Measurements from ENCODE around the gene PRR5L.

PRR5L gene

DNA sequence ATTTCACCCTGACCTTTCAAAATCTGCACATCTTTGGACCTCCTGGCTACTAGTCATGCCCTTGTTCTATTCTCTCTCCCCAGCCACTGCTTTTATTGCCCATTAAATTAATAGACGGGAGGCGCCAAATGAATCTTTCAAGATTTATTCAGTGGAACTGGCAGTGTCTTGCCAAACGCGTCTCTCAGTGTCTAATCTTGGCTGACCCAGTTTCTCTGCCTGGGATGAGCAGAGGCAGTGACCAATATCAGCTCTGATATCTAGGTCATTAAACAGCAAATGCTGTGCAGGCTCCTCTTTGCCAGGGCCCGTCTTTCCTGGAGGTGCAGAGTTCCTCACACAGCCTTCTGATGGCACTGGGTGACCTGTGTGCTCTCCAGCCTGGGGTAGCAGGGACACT is 140.0 kb downstream of the PRR5L start:
- DNase-seq (ENCODE audit: low spot score), result no peak

DNA sequence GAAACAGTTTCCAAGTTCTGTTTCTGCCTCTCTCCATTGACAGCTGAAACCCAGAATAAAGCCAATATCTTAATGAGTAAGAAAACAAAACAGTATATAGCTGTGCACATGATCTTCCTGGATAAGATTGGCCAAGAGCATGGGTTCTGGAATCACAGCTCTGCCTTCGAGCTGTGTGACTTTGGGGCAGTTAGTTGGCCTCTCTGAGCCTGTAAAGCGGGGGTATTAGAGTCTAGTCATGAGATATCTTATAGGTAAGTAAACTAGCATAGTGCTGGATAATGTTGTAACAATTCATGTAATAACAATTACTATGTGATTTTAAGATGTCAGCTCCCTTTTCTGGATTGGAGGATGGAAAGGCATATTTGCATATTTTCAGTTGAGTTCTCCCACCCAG is 140.5 kb downstream of the PRR5L start:
- no peak for DNase-seq (ENCODE audit: low spot score)

DNA sequence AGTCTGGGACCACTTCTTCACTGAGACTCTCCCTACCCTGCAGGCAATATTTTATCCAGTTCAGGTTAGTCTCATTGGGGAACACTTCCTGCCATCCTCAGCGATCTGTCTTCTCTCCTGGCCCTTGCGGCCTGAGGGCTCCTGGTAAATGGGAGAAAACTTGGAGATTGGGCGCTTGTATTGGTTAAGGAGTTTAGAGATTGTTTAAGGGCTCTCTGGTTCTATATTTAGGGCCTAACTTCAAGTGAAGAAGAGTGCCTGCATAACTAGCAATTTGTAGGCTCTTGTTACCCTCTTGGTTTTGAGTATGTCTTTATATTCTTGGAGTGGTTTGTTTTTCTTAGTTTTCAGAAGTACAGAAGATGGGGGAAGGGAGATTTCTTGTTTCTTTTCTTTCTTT is 141.3 kb downstream of the PRR5L start:
- DNase-seq (ENCODE audit: low spot score), result no peak

DNA sequence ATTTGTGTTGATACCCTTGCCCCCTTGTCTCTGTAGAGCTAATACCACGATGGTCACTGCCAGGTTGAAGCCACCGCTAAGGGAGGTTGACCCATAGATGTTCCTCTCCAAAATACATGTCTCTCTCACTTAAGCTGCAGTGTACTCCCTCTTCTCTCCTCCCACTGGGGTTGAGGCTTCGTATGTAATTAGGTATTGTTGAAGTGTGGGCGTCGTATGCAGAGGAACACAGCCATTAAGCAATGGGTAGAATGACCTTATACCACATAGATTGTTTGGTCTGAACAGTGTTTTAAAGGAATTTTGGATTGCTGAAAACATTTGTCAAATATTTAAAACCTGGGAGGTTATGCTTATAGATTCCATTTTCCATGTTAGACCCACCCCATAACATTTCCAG is 142.0 kb downstream of the PRR5L start:
- DNase-seq (ENCODE audit: low spot score), result no peak

DNA sequence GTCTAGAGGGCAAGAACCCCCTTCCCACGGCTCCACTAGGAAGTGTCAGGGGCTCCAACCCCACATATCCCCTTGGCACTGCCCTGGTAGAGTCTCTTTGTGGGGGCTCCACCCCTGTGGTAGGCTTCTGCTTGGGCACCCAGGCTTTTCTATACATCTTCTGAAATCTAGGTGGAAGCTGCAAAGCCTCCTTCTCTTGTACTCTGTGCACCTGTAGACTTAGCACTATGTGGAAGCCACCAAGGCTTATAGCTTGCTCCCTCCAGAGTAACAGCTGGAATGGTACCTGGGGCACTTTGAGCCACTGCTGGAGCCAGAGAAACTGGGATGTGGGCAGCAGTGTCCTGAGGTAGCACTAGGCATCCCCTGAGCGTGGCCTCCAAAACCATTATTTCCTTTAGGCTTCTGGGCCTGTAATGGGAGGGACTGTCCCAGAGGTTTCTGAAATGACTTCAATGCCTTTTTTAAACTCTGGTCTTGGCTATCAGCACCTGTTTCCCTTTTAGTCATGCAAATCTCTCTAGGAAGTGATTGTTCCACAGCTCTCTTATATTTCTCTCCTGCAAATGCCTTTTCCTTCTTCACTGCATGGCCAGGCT is 145.6 kb downstream of the PRR5L start:
- no peak for DNase-seq (ENCODE audit: low spot score)

DNA sequence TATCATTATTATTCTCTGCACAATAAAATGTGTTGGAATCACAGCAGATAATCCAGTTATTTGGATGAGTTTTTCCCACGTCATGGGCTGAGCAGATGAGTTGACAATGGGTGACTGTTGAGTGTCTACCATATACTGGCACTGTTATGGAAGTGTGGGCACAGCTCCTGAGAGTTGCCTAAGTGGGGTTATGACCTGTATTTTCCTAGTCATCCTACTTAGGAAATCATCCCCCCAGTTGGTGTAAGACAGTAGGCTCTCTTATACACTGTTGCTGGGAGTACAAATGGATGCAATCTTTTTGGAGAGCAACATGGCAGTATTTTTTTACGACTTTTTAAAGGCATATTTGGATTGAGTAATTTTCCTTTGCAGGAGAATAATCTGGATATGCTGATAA is 147.6 kb downstream of the PRR5L start:
- DNase-seq (ENCODE audit: low spot score), result no peak

DNA sequence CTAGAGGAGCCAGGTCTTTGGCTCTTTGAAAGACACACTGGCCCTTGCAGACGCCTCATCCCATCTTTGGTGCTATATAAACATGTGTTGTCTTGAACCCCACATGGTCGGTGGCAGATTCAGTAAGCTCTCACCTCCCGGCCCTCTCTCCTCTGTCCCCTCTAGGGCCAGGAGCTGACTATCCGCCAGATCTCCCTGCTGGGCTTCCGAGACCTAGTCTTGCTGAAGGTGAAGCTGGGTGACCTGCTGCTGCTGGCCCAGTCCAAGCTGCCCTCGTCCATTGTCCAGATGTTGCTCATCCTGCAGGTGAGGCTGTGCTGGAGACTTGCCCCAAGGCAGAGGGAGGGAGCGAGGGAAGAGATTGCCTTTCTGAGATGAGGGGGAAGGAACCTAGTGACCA is 150.0 kb downstream of the PRR5L start:
- no peak for DNase-seq (ENCODE audit: low spot score)

DNA sequence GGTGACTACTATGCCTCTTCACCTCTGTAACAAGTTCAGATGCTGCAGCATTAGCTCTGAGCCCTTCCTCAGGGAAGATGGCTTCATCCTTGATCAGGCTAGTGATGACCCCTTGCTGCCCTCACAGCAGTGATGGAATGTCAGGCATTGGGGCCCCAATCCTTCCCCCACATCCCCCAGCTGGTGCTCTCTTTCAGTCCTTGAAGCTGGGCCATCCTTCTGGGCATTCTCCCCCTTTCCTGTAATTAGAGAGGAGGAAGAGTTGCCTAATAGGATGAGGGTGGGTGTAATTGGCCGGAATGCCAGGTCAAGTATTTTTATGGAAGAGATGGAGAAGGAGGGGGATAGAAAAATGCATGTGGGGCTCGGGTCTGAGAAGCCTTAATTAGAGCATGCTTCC is 151.4 kb downstream of the PRR5L start:
- no peak for DNase-seq (ENCODE audit: low spot score)

DNA sequence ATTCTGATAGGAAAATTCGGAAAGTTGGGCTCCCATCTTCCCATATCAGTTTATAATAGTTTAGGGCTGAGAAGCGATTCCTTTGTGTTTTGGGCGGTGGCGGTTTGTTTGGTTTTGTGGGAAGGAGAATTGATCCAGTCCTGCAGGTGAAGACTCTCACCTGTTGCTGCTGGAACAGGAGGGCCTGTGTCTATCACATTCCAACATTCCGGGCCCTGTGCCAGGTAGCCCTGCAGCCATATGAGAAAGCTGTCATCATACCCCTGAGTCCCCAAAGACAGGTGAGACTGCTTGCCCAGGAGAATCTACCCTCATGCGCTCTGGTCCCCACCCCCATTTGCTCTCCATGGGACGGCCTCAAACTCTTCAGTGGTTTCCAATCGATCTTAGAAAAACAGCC is 151.9 kb downstream of the PRR5L start:
- DNase-seq (ENCODE audit: low spot score), result no peak

DNA sequence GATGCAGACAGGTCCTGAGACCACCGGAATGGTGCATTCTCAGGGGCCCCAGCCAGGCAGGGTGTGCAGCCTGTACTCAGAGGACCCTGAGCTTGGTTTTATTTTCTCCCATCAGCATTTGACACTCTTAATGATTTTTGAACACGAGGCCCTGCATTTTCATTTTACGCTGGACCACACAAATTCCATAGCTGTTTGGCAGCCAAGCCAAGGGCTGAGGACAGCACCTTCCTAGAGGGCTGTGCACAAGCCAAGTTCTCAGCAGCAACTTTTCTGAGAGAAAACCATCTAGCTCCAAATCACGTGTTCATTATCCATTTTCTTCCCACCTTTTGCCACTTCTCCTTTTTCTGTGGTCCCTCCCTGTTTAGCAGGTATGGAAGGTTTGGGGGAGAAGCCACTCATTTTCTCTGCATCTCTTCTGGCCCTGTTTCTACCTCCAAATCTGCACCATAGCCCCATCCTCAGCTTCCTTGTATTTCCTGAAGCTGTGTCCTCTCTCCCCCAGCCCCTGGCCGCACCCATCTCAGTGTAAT is 153.5 kb downstream of the PRR5L start:
- no peak for DNase-seq (ENCODE audit: low spot score)

DNA sequence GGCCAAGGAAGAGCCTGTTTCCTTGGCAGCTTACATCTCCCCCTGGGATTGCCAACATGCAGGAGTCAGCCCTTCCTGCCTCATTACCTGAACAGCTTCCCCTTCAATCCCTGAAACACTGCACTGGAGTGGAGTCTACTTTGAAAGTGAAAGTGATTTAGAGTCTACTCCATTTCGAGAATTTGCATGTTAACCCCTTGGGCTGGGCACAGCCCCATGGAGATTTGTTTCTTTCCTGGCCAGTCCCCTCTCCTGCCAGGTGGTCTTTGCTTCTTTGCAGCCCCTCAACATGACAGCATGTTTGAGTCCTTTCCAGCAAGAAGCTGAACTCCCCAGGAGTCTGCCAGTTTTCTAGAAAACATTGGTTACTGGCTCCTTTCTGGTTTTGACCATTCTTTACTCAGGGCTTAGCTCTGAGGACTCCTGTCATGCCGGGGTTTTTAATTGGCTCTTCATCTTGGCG is 154.1 kb downstream of the PRR5L start:
- DNase-seq (ENCODE audit: low spot score), result no peak

DNA sequence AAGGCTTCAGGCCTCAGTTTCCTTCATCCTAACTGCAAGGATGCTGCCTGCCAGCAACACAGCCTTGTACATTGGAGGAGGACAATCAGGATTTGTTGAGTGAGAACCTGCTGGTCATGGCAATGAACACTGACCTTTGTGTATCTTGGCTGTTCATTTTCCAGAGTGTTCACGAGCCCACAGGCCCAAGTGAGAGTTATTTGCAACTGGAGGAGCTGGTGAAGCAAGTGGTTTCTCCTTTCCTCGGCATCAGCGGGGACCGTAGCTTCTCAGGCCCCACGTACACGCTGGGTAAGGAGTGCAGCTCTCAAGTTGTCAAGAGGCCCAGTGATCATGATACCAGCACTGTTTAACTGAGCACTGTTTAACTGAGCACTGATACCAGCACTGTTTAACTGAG is 155.0 kb downstream of the PRR5L start:
- DNase-seq (ENCODE audit: low spot score), result no peak

DNA sequence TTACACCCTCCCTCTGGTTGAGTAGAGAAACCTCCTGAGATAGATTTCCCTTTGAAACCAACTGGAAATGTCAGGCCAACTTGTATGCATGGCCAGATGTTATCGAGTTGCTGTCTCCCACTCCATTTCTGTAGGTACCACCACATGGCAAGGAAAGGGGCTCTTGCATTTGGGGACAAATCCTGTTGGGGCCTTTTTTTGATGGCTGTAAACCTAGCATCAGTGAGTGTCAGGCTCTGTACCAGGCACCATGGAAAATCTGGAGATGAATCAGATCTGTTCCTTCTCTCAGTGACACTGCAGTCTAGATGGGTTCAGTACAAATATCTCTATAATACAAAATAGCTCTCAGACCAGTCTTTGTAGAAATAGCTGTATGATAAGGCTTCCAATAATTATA is 155.6 kb downstream of the PRR5L start:
- no peak for DNase-seq (ENCODE audit: low spot score)

DNA sequence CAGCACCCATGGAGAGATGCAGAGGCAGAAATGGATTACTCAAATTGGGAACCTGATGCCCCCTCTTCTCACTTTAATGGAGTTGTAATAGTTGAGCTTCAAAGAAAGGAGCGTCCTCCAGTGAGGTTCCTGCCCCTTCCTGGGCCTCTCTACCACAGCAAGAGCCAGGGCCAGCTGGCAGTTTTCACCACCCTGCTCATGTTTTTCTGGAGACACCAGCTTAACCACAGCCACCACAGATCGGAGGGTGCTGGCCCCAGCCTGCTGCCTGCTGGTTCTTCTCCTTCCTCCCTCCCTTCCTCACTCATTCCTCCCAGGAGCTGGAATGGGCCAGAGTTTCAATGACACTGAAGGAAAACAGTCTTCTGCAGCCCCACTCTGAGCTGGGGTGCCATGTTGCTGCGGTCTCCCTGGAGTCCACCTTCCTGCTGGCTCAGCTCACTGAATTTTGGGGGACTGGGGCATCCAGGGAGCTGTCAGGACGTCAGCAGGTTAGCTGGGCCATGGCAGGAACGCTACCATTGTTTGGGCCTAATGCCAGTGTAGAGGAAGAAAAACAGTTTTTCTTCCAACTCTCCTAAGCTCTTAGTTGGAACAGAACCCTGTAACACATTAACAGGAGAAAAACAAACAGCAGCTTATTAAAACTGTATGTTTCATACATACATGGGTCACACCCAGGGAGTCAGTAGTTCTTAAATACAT is 156.3 kb downstream of the PRR5L start:
- DNase-seq (ENCODE audit: low spot score), result no peak

DNA sequence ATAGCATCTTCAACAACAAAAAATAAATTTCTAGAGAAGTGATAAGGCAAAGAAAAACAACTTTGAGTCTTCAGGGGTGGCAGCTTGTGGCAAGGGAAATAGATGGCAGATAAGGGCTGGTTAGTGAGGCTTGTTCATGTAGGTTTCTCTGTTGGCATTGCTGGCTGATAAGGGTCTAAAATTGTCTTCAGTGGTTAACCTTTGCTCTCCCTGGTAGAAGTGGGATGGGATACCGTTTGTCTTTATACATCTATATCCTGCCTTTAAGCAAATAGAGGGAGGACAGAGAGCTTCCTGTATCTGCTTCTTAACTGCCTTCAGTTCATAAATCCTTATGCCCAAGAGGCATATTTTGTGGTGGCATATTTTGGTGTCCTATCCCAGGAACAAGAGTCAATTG is 156.9 kb downstream of the PRR5L start:
- DNase-seq (ENCODE audit: low spot score), result peak; percentile 27

DNA sequence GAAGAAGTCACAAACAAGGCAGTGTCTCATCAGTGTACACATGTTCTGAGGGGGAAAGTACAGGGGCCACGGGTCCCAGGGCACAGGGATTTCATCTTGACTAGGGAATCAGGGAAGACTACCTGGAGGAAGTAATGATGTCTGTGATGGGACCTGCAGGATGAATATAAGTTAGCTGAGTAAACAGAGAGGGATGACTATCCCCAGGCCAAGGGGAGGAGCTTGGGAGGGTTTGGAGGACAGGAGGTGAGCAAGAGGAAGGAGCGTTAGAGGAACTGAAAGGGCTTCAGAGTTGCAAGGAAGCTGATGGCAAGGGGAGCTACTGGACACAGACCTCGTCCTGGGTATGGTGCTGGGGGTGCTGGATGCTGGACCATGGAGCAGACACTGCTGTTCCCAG is 157.6 kb downstream of the PRR5L start:
- DNase-seq (ENCODE audit: low spot score), result no peak

DNA sequence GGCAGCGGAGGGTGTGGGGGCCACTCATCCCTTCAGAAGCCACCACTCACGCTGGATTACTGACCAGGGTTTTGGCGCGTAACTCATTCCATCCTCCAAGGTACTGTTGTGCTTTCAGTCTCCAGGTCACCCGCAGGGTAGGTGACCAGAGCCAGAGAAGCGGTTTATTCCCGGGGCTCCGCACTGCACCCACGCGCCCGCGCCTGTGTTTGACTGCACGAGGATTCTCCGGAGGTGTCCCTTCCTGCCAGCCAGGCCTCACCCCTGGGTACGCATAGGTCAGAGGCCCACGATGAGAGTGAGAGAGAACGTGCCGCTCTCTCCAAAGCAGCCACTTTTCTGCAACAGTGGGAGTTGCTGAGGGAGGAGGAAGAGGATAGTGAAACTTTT is 158.5 kb downstream of the PRR5L start:
- DNase-seq (ENCODE audit: low spot score), result no peak

DNA sequence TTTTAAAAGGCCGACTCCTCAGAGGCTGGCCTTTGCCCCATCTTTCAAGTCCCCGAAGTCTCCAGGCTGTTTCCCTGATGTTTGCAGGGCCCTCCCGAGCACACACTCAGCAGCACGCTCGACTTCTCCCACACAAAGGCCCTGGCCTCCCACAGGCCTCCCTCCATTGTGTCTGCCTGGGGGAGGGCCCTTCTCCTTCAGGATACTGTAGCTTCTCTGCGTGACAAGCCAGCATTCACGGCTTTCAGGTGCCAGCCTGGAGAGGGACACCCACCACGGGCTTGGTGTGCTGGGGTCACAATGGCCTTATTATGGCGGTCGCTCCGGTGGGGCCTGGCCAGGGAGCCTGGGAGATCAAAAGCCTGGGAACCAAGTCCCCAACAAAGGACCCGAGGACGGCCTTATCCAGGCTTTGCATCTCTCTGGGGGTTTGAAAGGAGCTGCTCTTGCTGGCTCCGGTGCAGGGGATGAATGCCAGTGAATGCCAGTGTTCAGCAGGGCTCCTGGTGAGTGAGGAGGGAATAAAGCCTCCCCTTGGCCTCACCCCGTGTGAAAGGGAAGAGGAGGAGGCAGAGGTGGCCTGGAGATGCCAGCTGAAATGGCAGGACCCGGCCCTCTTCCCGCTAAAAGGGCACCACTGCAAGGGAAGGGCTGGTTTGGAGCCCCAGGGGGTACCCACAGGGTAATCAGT is 159.0 kb downstream of the PRR5L start:
- no peak for DNase-seq (ENCODE audit: low spot score)

DNA sequence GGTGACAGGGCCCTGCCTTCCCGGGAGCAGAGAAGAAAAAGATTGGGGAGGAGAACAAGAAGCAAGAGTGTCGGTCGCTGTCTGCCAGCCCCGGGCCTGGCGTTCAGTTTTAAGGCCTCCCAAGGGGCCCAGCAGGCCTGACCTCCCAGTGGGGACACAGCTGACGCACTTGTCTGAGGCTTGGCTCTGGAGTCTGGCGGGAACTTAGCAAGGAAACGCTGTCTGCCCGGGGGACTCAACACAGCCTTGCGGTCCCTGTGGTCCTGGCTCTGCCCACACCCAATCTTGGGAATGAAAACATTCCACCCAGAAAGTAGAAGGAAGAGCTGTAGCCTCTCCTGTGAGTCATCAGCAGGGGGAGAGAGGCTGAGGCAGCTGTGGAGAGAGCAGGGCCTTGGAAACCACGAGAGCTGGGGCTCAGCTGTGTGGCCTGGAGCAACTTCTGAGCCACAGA is 159.6 kb downstream of the PRR5L start:
- DNase-seq (ENCODE audit: low spot score), result peak; percentile 58

DNA sequence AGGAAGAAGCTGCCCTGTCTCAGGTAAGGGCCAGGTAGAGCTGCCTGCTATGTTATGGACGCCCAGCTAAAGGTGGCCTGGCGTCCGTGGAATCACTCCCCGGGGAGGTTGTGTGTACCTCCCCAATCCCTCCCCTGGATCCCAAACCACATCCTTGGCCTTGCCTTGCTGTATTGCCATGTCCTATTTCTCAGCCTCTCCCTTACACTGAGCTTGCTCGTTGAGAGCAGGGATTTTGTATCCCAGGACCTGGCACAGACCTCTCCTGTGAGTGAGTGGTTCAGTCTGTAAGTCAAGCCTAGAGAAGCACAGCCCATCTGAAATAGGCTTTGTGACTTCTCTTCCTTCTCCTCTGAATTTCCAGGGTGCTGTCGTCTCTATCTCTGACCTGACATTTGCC is 160.1 kb downstream of the PRR5L start:
- DNase-seq (ENCODE audit: low spot score), result no peak

DNA sequence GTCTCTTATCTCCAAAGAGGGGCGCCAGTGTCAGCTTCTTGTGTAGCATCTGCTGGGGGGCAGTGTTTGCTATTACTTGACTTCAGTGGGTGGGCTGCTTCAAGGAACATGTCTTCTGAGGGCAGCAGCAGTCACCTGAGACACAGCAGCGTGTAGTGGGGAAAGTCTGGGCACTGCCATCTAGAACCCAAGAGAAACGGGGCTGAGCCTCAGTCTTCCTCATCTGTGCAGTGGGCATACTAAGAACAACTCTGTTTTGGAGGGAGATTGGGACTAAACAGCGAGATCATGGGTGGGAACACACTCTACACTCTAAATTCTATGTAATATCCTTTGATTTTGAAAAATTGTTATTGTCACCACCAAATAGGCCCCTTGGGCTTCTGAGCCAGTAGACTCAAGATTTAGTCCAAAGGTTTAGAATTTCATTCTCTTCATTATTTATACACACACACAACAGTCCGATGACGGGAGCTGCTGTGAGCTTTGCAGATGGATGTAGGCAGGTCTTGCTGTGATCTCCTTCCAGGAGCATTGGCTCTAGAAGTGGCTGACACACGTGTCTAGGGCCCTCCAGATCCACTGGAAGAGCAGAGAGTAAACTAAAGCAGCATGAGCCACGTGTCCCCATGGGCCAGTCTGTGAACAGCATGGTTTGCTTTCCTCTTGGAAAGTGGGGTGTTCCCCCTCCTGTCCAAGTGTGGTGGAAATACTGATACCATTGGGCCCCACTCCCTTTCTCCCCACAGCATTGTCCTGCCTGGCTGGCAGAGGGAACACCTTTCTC is 162.2 kb downstream of the PRR5L start:
- DNase-seq (ENCODE audit: low spot score), result no peak

DNA sequence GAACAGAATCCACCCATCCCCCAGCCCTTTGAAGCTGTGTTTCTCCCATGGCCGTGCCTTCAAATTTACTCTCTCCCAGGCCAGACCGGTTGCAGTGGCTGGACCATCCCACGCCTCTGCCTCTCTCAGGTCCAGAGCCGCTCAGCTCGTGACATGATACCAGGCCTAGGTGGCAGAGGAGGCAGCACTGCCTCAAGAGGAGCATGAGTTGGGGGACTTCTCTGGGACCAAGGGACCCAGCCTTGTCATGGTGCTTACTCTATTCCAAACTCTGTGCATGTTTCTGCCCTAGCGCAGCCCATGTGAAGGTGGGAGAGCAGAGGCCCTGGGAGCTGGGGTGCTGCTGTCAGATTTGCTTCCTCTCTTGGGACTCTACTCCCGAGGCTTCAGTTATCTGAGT is 163.0 kb downstream of the PRR5L start:
- no peak for DNase-seq (ENCODE audit: low spot score)

Data from COLO829 (cell line).